HG03520 (cell line): ENCODE results near the gene RPL13.

ENCODE experiments used
- ATAC-seq: cut with Tn5 transposase; IDR thresholded peaks from one replicate; pipeline ENCODE4 v1.9.1; 2021; ENCODE audit warnings: mild to moderate bottlenecking, moderate library complexity; ENCODE audit not compliant: unreplicated experiment

Gene RPL13

GRCh38 chr16:89544713-89545043, 15.8 kb upstream of the RPL13 start:
- no peak for ATAC-seq

GRCh38 chr16:89545044-89545830, 15.2 kb upstream of the RPL13 start:
- no peak for ATAC-seq

GRCh38 chr16:89545831-89546574, 14.5 kb upstream of the RPL13 start:
- no peak for ATAC-seq

- ATAC-seq, result no peak
Observed at GRCh38 chr16:89546781-89547180, 13.7 kb upstream of the RPL13 start.

GRCh38 chr16:89547291-89547690, 13.2 kb upstream of the RPL13 start:
- no peak for ATAC-seq

- no peak for ATAC-seq
Observed at GRCh38 chr16:89547860-89548259, 12.6 kb upstream of the RPL13 start.

- no peak for ATAC-seq
Observed at GRCh38 chr16:89548344-89549006, 12.0 kb upstream of the RPL13 start.

- no peak for ATAC-seq
Observed at GRCh38 chr16:89549007-89549700, 11.3 kb upstream of the RPL13 start.

- no peak for ATAC-seq
Observed at GRCh38 chr16:89550421-89551007, 10.0 kb upstream of the RPL13 start.

- ATAC-seq, result no peak
Observed at GRCh38 chr16:89552329-89552728, 8.2 kb upstream of the RPL13 start.

- no peak for ATAC-seq
Observed at GRCh38 chr16:89552913-89553312, 7.6 kb upstream of the RPL13 start.

- ATAC-seq, result no peak
Observed at GRCh38 chr16:89553733-89554132, 6.7 kb upstream of the RPL13 start.

GRCh38 chr16:89554343-89554742, 6.1 kb upstream of the RPL13 start:
- no peak for ATAC-seq

- no peak for ATAC-seq
Observed at GRCh38 chr16:89555265-89555664, 5.2 kb upstream of the RPL13 start.

GRCh38 chr16:89555780-89556179, 4.7 kb upstream of the RPL13 start:
- no peak for ATAC-seq

- ATAC-seq, result no peak
Observed at GRCh38 chr16:89556750-89557689, 3.5 kb upstream of the RPL13 start.

- no peak for ATAC-seq
Observed at GRCh38 chr16:89557690-89558490, 2.6 kb upstream of the RPL13 start.

GRCh38 chr16:89561142-89561883, 831 bp downstream of the RPL13 start:
- no peak for ATAC-seq
